Fibroblast of lung (primary cell): ENCODE data around the gene LONP2.

Source experiments
- EZH2 ChIP-seq: IDR thresholded peaks from 2 replicates; pipeline ENCODE4 v1.5.1; 2012; ENCODE audit warnings: low read length, control low read depth, mild to moderate bottlenecking; ENCODE audit errors: missing control alignments
- TF ChIP-seq, protein P1 (sequence below), 2 donors: IDR thresholded peaks in 1 of 2; conservative IDR thresholded peaks in 1 of 2; 1 replicate in 1 of 2; 2 replicates in 1 of 2; pipeline ENCODE4 v1.5.1; 2011 to 2012; ENCODE audit warnings: low read length in 2 of 2, control low read depth in 1 of 2, inconsistent platforms in 1 of 2, low read depth in 1 of 2, mild to moderate bottlenecking in 1 of 2

DNA sequence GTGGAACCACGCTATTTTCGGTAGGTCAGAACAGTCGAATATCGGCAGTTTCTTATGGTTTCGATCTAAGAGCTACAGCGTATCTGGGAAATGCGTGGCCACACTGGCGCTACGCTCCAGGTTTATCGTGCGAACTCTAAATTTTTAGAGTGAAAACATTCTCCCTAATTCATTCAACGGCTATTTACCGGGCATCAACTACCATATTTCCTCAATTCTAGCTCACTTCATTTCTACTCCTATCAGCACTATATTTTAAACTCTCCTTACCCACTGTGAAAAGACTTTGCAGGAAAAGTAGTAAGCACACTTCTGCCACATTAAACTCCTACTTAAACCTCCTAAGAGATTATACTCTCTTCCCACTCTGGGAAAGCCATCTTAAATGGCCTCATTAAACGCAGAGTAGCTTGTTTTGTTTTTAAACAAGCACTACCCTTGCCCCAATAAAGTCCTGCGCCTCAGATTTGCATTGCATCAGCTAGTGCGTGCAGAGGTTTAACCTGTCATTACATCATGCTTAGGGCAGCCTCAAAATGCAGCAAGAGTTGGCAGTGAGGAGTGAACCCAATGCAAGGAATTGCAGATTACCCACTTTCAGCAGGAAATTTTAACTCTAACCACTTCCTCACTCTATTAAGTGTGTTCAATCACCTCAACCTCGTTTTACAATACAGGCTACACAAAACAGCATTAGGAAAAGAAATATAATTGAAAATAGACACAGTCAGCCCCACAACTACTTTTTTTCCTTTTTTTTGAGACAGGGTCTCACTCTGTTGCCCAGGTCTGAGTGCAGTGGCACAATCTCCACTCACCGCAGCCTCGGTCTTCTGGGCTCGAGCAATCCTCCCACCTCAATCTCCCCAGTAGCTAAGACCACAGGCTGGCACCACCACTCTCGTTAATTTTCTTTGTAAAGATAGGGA lies 122.3 kb downstream of the LONP2 start:
- TF ChIP-seq, protein P1, sequence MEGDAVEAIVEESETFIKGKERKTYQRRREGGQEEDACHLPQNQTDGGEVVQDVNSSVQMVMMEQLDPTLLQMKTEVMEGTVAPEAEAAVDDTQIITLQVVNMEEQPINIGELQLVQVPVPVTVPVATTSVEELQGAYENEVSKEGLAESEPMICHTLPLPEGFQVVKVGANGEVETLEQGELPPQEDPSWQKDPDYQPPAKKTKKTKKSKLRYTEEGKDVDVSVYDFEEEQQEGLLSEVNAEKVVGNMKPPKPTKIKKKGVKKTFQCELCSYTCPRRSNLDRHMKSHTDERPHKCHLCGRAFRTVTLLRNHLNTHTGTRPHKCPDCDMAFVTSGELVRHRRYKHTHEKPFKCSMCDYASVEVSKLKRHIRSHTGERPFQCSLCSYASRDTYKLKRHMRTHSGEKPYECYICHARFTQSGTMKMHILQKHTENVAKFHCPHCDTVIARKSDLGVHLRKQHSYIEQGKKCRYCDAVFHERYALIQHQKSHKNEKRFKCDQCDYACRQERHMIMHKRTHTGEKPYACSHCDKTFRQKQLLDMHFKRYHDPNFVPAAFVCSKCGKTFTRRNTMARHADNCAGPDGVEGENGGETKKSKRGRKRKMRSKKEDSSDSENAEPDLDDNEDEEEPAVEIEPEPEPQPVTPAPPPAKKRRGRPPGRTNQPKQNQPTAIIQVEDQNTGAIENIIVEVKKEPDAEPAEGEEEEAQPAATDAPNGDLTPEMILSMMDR (conservative IDR thresholded peaks at IDR 0.05 in 1 of 2, IDR thresholded peaks at IDR 0.05 in 1 of 2; ENCODE audit: low read depth in 1 of 2, low read length in 2 of 2), result no peak
- TF ChIP-seq EZH2, result no peak
